Caco-2 (cell line): ENCODE data around the gene FES. TPM values are rescaled to one million over a fixed set of nuclear protein-coding genes. Genes with fewer than 3 reads are reported as not detected.

Experiments used
- BruUV-seq: library from RNA; stranded (reverse); fragments of 400-500 nt; replicated peaks from 2 replicates; lab custom pipeline; 2021; lab: Mats Ljungman, UMichigan
- CTCF ChIA-PET: fragments of 300-600 bp; sonication (Branson Sonifier 250); formaldehyde crosslinking; loops from one replicate; lab custom pipeline; 2022; ENCODE audit warnings: antibody characterized with exemption; lab: Charles Lee
- POLR2A ChIA-PET: fragments of 300-600 bp; sonication (Branson Sonifier 250); formaldehyde crosslinking; loops from one replicate; lab custom pipeline; 2022; ENCODE audit warnings: antibody characterized with exemption; lab: Charles Lee
- DNase-seq, 2 experiments: peaks; one replicate each; pipeline versions ENCODE4 v3.0.0 to v3.0.0-alpha.2; 2020 to 2022
- H3K27me3 ChIP-seq: replicated peaks from 2 replicates; pipeline ENCODE4 v1.6.0; 2011; ENCODE audit warnings: low read length; ENCODE audit not compliant: control insufficient read depth, insufficient read depth
- H3K36me3 ChIP-seq: 2 replicates; pipeline ENCODE4 v1.5.1; 2011; ENCODE audit warnings: low read length; ENCODE audit not compliant: control insufficient read depth, insufficient read depth
- H3K4me1 ChIP-seq: fragments of 250-450 bp; sonication (Bioruptor Pico); 2 replicates; pipeline ENCODE4 v1.5.1; 2020; ENCODE audit warnings: mild to moderate bottlenecking
- H3K4me3 ChIP-seq: 2 replicates; pipeline ENCODE4 v1.5.1; 2011; ENCODE audit warnings: low read depth, mild to moderate bottlenecking, control low read depth, low read length
- H3K9me3 ChIP-seq: fragments of 250-450 bp; sonication (Bioruptor Pico); 2 replicates; pipeline ENCODE4 v1.5.1; 2020; ENCODE audit warnings: mild to moderate bottlenecking, moderate library complexity
- H3K27ac Mint-ChIP-seq: one replicate; pipeline ENCODE4 v1.8.0; 2022; ENCODE audit warnings: mixed read lengths; ENCODE audit not compliant: unreplicated experiment
- H3K27me3 Mint-ChIP-seq: one replicate; pipeline ENCODE4 v1.8.0; 2022; ENCODE audit warnings: mixed read lengths; ENCODE audit not compliant: insufficient read depth, unreplicated experiment
- H3K36me3 Mint-ChIP-seq: one replicate; pipeline ENCODE4 v1.8.0; 2022; ENCODE audit warnings: mild to moderate bottlenecking, mixed read lengths; ENCODE audit not compliant: insufficient read depth, unreplicated experiment
- H3K4me1 Mint-ChIP-seq: one replicate; pipeline ENCODE4 v1.8.0; 2022; ENCODE audit warnings: low read depth, mixed read lengths; ENCODE audit not compliant: unreplicated experiment
- H3K4me3 Mint-ChIP-seq: one replicate; pipeline ENCODE4 v1.8.0; 2022; ENCODE audit warnings: mild to moderate bottlenecking, moderate library complexity, mixed read lengths; ENCODE audit not compliant: unreplicated experiment
- H3K9me3 Mint-ChIP-seq: one replicate; pipeline ENCODE4 v1.8.0; 2022; ENCODE audit warnings: mixed read lengths; ENCODE audit not compliant: unreplicated experiment
- intact Hi-C: fragments of 100-400 bp; cut with micrococcal nuclease; formaldehyde crosslinking; loops from one replicate; pipeline ENCODE4 v1.10.0; 2022; ENCODE audit not compliant: unreplicated experiment
- total RNA-seq: library from RNA; stranded (reverse); gene quantifications from 2 replicates; pipeline ENCODE4 v1.2.3, GENCODE V29; 2022
- TF ChIP-seq, protein P1 (sequence below), 2 experiments: fragments of 200-600 bp in 1 of 2; IDR thresholded peaks; 1 replicate in 1 of 2; 2 replicates in 1 of 2; pipeline versions ENCODE4 v1.5.1 to v1.8.0; 2011 to 2022; ENCODE audit warnings: antibody characterized with exemption in 1 of 2, control low read depth in 1 of 2, inconsistent platforms in 1 of 2, low read depth in 1 of 2, low read length in 1 of 2, mild to moderate bottlenecking in 1 of 2, moderate library complexity in 1 of 2; ENCODE audit not compliant: insufficient read depth in 1 of 2, severe bottlenecking in 1 of 2, unreplicated experiment in 1 of 2

FES gene
- total RNA-seq, 1 experiment from 2014 or later, result 1.7 TPM

DNA sequence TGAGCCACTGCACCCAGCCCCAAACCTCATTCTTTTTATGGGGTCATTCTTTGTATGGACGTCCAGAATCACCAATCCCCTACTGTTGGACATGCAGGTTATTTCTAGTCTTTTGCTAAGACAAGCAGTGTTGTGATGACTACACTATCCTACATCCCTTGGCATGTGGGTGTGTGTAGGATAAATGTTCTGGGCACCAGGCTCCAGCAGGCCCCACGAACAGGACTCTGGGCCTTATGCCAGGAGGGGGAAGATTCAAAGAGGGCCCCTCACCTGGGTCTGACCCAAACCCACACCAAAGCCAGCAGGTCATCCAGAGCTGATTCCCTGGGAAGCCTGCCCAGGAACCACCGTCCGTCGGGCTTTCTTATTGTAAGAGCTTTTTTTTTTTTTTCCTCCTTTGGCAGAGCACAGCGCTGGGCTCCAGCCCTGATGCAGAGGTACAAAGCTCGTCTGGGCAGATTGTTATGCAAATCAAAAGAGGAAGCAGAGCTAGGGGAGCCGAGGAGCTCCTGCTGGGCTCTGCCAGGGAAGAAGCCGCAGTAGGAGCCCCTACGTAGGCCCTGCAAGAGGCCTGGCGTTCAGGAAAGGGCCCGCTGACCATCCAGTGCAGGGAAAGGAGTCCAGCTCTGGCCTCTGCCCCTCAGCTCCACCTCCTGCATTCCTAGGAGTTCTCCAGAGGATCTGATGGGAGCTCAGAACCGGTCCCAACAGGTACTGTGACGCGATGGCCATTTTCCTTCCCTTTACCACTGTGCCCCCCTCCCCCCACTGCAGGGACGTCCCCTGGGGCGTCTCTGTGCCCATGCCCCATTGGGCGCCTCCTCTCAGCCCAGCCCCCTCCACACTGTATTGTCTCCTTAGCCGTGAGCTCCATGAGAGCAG, 44.9 kb upstream of the FES start:
- no peaks in the 10 kb centered on the region for H3K9me3 ChIP-seq
- DNase-seq, result no peak
- no peak overlapping the region for H3K4me3 Mint-ChIP-seq

DNA sequence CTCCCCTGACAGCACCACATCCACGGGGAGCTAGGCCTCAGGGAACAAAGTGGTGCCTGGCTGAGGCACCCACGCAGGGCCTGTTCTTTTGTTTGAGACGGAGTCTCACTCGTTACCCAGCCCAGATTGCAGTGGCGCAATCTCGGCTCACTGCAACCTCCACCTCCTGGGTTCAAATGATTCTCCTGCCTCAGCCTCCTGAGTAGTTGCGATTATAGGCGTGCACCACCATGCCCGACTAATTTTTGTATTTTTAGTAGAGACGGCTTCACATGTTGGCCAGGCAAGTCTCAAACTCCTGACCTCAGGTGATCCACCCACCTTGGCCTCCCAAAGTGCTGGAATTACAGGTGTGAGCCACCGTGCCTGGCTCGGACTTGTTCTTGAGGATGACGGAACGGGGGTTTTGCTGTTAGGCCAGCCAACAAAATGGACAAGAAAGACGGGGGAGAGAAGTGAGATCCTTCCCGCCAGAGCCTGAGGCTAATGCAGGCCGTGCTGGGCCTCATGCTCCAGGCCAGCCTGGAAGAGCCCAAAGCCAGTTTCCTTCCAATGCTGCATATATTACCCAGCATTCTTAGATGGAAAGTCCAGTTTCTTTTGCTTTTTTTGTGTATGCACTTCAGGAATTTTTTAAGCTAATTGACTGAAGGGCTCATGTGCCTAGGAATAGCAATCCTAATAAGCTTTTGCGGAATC, 44.0 kb upstream of the FES start:
- Histone ChIP-seq H3K4me1 (peaks cover 13% of the 10 kb centered on the region), H3K4me3 (no peak overlapping the region), H3K9me3 (no peaks in the 10 kb centered on the region), H3K27me3 (no peaks in the 10 kb centered on the region), H3K36me3 (no peaks in the 10 kb centered on the region)
- Mint-ChIP-seq H3K4me1 (peaks cover 9% of the 10 kb centered on the region), H3K4me3 (no peak overlapping the region), H3K36me3 (no peaks in the 10 kb centered on the region), H3K9me3 (no peaks in the 10 kb centered on the region), H3K27me3 (no peaks in the 10 kb centered on the region), H3K27ac (no peak overlapping the region)
- ChIA-PET POLR2A (no interaction called here), CTCF (interaction anchor here (1.4 kb wide), 1 partner anchor 92 kb away, joined by 4 read pairs; the partner anchor contains the start of gene HDDC3)
- no peak for DNase-seq
- BruUV-seq, result no TSS peak
- intact Hi-C loops, result no loop called here
- TF ChIP-seq, protein P1, sequence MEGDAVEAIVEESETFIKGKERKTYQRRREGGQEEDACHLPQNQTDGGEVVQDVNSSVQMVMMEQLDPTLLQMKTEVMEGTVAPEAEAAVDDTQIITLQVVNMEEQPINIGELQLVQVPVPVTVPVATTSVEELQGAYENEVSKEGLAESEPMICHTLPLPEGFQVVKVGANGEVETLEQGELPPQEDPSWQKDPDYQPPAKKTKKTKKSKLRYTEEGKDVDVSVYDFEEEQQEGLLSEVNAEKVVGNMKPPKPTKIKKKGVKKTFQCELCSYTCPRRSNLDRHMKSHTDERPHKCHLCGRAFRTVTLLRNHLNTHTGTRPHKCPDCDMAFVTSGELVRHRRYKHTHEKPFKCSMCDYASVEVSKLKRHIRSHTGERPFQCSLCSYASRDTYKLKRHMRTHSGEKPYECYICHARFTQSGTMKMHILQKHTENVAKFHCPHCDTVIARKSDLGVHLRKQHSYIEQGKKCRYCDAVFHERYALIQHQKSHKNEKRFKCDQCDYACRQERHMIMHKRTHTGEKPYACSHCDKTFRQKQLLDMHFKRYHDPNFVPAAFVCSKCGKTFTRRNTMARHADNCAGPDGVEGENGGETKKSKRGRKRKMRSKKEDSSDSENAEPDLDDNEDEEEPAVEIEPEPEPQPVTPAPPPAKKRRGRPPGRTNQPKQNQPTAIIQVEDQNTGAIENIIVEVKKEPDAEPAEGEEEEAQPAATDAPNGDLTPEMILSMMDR (IDR thresholded peaks at IDR 0.05; ENCODE audit: insufficient read depth in 1 of 2, low read depth in 1 of 2, low read length in 1 of 2, severe bottlenecking in 1 of 2, unreplicated experiment in 1 of 2), result no peak

More for the DNA sequence above, 44.9 kb upstream of the FES start:
- intact Hi-C loops, result no loop called here
- H3K27me3 ChIP-seq, result no peaks in the 10 kb centered on the region
- Mint-ChIP-seq H3K27me3 (no peaks in the 10 kb centered on the region), H3K4me1 (peaks cover 16% of the 10 kb centered on the region), H3K27ac (peak overlapping the region; percentile 17), H3K36me3 (no peaks in the 10 kb centered on the region), H3K9me3 (no peaks in the 10 kb centered on the region)
- H3K4me1 ChIP-seq, result peaks cover 17% of the 10 kb centered on the region
- BruUV-seq, result no TSS peak
- TF ChIP-seq, protein P1 (IDR thresholded peaks at IDR 0.05; ENCODE audit: insufficient read depth in 1 of 2, low read depth in 1 of 2, low read length in 1 of 2, severe bottlenecking in 1 of 2, unreplicated experiment in 1 of 2), result no peak
- ChIA-PET POLR2A (interaction anchor here (0.6 kb wide), 1 partner anchor 67 kb away, joined by 3 read pairs; no protein-coding TSS in a partner anchor), CTCF (interaction anchor here (0.6 to 1.4 kb wide), 3 partner anchors 63 to 1766 kb away, joined by 4 read pairs; partner anchors contain the start of genes HDDC3 and MAN2A2)
- no peaks in the 10 kb centered on the region for H3K36me3 ChIP-seq
- H3K4me3 ChIP-seq, result no peak overlapping the region

DNA sequence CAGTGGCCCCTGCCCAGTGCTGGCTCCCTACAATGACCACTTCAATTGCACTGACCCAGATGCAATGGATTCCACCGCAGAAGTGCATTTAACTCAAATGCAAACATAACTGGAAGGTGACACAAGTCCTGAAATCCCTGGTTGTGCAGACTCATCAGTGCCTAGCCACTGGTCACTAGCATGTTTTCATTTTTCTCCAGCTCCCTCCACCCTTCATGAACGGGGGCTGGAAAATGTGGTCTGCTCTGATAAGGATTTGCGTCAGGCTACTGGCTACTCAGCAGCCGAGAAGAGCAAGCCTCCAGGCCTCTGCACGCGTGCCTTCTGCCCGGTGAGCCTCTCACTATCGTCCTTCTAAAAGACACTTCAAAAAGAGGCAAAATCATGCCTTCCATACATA, 43.4 kb upstream of the FES start:
- Histone ChIP-seq H3K4me3 (no peak overlapping the region), H3K27me3 (no peaks in the 10 kb centered on the region), H3K36me3 (no peaks in the 10 kb centered on the region), H3K9me3 (no peaks in the 10 kb centered on the region), H3K4me1 (peaks cover 13% of the 10 kb centered on the region)
- Mint-ChIP-seq H3K36me3 (no peaks in the 10 kb centered on the region), H3K27me3 (no peaks in the 10 kb centered on the region), H3K4me3 (no peak overlapping the region), H3K9me3 (no peaks in the 10 kb centered on the region), H3K27ac (no peak overlapping the region), H3K4me1 (peaks cover 8% of the 10 kb centered on the region)
- no TSS peak for BruUV-seq
- ChIA-PET POLR2A (no interaction called here), CTCF (no interaction called here)
- no peak for DNase-seq
- TF ChIP-seq, protein P1 (IDR thresholded peaks at IDR 0.05; ENCODE audit: insufficient read depth in 1 of 2, low read depth in 1 of 2, low read length in 1 of 2, severe bottlenecking in 1 of 2, unreplicated experiment in 1 of 2), result no peak
- intact Hi-C loops, result no loop called here
